Subcutaneous adipose tissue (tissue), 4 donors: ENCODE data around the gene PDCL2. TPM values are rescaled to one million over a fixed set of nuclear protein-coding genes. Genes with fewer than 3 reads are reported as not detected.

ENCODE experiments used
- CTCF ChIP-seq: fragments of 450-650 bp; IDR thresholded peaks from one replicate; pipeline ENCODE4 v1.5.1; 2016; ENCODE audit warnings: low read depth, mild to moderate bottlenecking, control low read depth, antibody characterized with exemption, moderate library complexity
- total RNA-seq, 4 donors: library from RNA; depleted of rRNA; stranded (reverse); fragments of >200 nt; gene quantifications; one replicate each; pipeline ENCODE4 v1.1.0, GENCODE V29; 2016

PDCL2 gene
- total RNA-seq, 4 donors from 2014 or later: not detected

- no peak for TF ChIP-seq CTCF
Measured at GRCh38 chr4:55512077-55512476, 80.0 kb downstream of the PDCL2 start.

- TF ChIP-seq CTCF: no peak
Measured at GRCh38 chr4:55510685-55511084, 81.4 kb downstream of the PDCL2 start.

GRCh38 chr4:55509266-55509665, 82.8 kb downstream of the PDCL2 start:
- TF ChIP-seq CTCF: no peak

- no peak for TF ChIP-seq CTCF
Measured at GRCh38 chr4:55507612-55508011, 84.4 kb downstream of the PDCL2 start.

Other genes starting within 250 kb of the PDCL2 start
- 10 to 100 TPM; 11.0 to 18.7 (median 15.5) TPM for gene SRD5A3, start 246.0 kb downstream of the PDCL2 start, total RNA-seq
- gene TMEM165, start 196.3 kb downstream of the PDCL2 start, total RNA-seq: 100 to 1,000 TPM; 175 to 283 (median 200) TPM
- 10 to 100 TPM; 20.9 to 49.4 (median 26.6) TPM for gene CLOCK, start 45.3 kb downstream of the PDCL2 start, total RNA-seq
- gene NMU, start 44.1 kb upstream of the PDCL2 start, total RNA-seq: not detected
- not detected for gene EXOC1L, start 227.5 kb upstream of the PDCL2 start, total RNA-seq